Measurements from ENCODE around the gene SIRPG. TPM values are rescaled to one million over a fixed set of nuclear protein-coding genes. Genes with fewer than 3 reads are reported as not detected.

SIRPG gene
- total RNA-seq, 1 donor from 2014 or later, result 0.97 TPM

DNA sequence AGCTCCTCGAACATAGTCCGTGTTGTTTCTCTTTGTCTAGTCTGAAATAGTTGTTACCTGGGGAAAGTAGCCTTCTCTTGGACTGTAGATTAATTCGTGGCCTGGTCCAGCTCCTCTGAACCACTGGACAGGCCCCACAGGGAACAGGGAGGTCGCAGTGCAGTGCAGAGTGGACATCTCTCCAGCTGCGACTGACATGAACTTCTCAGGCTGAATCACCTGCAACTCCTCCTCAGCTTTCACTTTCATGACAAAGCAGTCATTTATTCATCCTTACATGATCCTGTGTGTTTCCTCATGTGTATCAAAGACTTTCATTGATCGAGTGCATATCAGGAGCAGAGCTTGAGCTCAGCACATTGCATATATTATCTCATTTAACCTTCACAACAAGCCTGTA, 19.1 kb upstream of the SIRPG start:
- intact Hi-C loops (cut with DNase I), result no loop called here
- no peaks in the 10 kb centered on the region for H3K4me1 ChIP-seq
- H3K27me3 ChIP-seq (ENCODE audit: low read depth), result no peaks in the 10 kb centered on the region
- H3K36me3 ChIP-seq, result no peaks in the 10 kb centered on the region
- TF ChIP-seq, protein P1, sequence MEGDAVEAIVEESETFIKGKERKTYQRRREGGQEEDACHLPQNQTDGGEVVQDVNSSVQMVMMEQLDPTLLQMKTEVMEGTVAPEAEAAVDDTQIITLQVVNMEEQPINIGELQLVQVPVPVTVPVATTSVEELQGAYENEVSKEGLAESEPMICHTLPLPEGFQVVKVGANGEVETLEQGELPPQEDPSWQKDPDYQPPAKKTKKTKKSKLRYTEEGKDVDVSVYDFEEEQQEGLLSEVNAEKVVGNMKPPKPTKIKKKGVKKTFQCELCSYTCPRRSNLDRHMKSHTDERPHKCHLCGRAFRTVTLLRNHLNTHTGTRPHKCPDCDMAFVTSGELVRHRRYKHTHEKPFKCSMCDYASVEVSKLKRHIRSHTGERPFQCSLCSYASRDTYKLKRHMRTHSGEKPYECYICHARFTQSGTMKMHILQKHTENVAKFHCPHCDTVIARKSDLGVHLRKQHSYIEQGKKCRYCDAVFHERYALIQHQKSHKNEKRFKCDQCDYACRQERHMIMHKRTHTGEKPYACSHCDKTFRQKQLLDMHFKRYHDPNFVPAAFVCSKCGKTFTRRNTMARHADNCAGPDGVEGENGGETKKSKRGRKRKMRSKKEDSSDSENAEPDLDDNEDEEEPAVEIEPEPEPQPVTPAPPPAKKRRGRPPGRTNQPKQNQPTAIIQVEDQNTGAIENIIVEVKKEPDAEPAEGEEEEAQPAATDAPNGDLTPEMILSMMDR (IDR thresholded peaks at IDR 0.05), result no peak
- no peaks in the 10 kb centered on the region for H3K9me3 ChIP-seq
- no peak for DNase-seq
- no peak overlapping the region for H3K27ac ChIP-seq
- no peak for ATAC-seq
- no peak overlapping the region for H3K4me3 ChIP-seq

DNA sequence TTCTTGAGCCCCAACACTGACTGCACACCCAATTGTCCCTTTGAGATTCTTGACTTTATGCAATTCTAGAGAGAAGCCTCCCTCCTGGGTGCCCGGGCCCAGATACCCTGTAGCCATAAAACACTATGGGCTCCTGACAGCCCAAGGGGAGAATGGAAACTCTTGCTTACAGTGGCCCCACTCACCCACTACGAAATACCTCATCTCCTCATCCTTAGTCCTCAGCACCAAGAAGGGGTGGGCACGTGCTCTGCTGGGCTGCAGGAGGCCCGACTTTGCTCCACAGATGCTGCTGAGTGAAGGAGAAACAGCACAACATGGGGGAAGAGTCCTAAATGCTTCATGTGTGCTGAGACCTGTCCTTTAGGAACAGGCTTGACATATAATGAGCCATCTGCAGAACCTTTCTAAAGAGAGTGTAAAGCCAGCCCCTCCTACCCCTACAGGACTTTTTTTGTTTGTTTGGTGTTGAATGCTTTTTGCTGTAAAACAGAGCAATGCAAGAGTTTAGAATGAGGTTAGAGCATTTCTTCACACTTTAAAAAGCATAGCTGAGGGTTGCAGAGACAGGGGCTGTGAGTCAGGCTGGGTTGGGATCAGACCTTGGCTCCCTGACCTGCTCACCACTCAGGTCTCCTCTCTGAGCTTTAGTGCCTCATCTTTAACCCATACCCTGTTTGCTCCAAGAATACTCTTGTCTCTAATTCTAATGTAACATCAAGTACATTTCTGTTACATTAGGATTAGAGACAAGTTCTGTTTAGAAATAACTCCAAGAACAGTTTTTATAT, 17.6 kb upstream of the SIRPG start:
- Histone ChIP-seq H3K27me3 (ENCODE audit: low read depth) (no peaks in the 10 kb centered on the region), H3K4me1 (no peaks in the 10 kb centered on the region), H3K9me3 (no peaks in the 10 kb centered on the region), H3K27ac (no peak overlapping the region), H3K4me3 (no peak overlapping the region), H3K36me3 (no peaks in the 10 kb centered on the region)
- intact Hi-C loops (cut with DNase I), result no loop called here
- DNase-seq (no peak), ATAC-seq (no peak)
- TF ChIP-seq, protein P1 (IDR thresholded peaks at IDR 0.05), result no peak

- no peaks in the 10 kb centered on the region for H3K9me3 ChIP-seq
- H3K4me1 ChIP-seq, result no peaks in the 10 kb centered on the region
- no peak overlapping the region for H3K4me3 ChIP-seq
- H3K27ac ChIP-seq, result no peak overlapping the region
- no peak for DNase-seq
- intact Hi-C loops (cut with DNase I), result no loop called here
- TF ChIP-seq, protein P1 (IDR thresholded peaks at IDR 0.05), result no peak
- no peaks in the 10 kb centered on the region for H3K36me3 ChIP-seq
- ATAC-seq, result peak in 1 of 2 donors; percentile 51
- no peaks in the 10 kb centered on the region for H3K27me3 ChIP-seq (ENCODE audit: low read depth)
Measured at GRCh38 chr20:1674361-1674760, 16.8 kb upstream of the SIRPG start.

DNA sequence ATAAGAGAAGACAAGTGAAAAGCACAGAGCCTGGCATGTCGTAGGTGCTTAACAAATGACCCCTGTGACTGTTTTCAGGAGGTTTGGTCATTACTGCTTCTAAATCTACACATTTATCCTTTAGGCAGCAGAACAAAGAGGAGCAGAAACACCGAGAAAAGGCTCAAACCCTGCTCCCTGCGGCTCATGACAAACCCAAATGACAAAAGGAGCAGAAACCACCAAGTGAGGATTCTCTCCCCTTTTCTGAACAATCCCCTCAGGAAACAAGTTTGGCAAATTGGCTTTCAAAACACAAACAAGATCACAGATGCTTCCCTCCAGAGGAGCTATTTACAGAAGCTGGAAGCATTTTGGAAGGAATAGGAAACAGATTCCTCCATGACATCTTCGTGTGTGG, 15.8 kb upstream of the SIRPG start:
- ATAC-seq, result no peak
- H3K27ac ChIP-seq, result no peak overlapping the region
- intact Hi-C loops (cut with DNase I), result no loop called here

GRCh38 chr20:1672728-1673127, 15.1 kb upstream of the SIRPG start:
- no peak for ATAC-seq
- TF ChIP-seq, protein P1 (IDR thresholded peaks at IDR 0.05), result no peak
- intact Hi-C loops (cut with DNase I), result no loop called here
- Histone ChIP-seq H3K4me1 (no peaks in the 10 kb centered on the region), H3K27ac (no peak overlapping the region), H3K27me3 (ENCODE audit: low read depth) (no peaks in the 10 kb centered on the region), H3K4me3 (no peak overlapping the region), H3K36me3 (no peaks in the 10 kb centered on the region), H3K9me3 (no peaks in the 10 kb centered on the region)
- no peak for DNase-seq

More for the DNA sequence above, 15.8 kb upstream of the SIRPG start:
- Histone ChIP-seq H3K4me3 (no peak overlapping the region), H3K4me1 (no peaks in the 10 kb centered on the region), H3K27me3 (ENCODE audit: low read depth) (no peaks in the 10 kb centered on the region), H3K36me3 (no peaks in the 10 kb centered on the region), H3K9me3 (no peaks in the 10 kb centered on the region)
- TF ChIP-seq, protein P1 (IDR thresholded peaks at IDR 0.05), result no peak
- no peak for DNase-seq
